ENCODE results near the gene HS1BP3. TPM values are rescaled to one million over a fixed set of nuclear protein-coding genes. Genes with fewer than 3 reads are reported as not detected.

The HS1BP3 gene
- total RNA-seq, 1 experiment from 2014 or later: 19.6 TPM

DNA sequence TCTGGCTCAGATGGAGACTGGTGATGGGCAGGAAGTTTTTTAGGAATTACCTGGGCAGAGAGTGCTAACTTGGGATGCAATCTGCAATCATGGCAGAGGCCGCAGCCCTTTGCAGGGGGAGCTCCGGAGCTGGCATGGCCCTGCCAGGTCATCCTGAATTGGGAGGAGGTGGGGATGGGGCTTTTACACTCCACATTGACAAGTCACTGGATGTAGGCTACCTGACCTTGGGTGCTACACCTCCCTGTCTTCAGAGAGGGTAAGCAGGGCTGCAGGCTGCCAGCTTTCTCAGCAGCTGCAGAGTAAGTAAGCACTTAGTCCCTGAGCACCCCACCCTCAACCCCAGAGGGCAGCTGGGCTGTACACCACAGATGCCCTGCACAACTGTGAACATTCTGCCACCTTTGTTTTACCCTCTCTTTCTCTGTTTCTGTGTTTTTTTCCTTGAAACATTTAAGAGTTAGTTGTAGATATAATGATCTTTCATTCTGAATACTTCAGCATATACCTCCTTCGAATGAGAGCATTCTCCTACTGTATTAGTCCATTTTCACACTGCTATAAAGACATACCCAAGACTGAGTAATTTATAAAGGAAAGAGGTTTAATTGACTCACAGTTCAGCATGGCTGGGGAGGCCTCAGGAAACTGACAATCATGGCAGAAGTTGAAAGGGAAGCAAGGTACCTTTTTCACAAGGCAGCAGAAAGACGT lies 6.8 kb upstream of the HS1BP3 start:
- ChIA-PET CTCF (no interaction called here), POLR2A (ENCODE audit: unreplicated experiment) (no interaction called here)
- H3K27ac ChIP-seq (ENCODE audit: low read length): no peak overlapping the region
- BruUV-seq (replicated peaks): no TSS peak
- H2AFZ ChIP-seq (ENCODE audit: low read length): no peak overlapping the region
- no peaks in the 10 kb centered on the region for H3F3A ChIP-seq (ENCODE audit: low read length, unreplicated experiment)
- no peak for ATAC-seq
- no peak for DNase-seq
- no peaks in the 10 kb centered on the region for H3K36me3 ChIP-seq (ENCODE audit: low read depth, low read length)
- H3K27me3 ChIP-seq (ENCODE audit: low read length): peaks cover 12% of the 10 kb centered on the region; the same call in 1 of the 2 replicates
- no peak overlapping the region for H3K4me3 ChIP-seq (ENCODE audit: low read length)
- no peaks in the 10 kb centered on the region for H3K9me3 ChIP-seq (ENCODE audit: low read length)
- intact Hi-C loops (cut with micrococcal nuclease): no loop called here
- no peaks in the 10 kb centered on the region for H3K9me2 ChIP-seq (replicated peaks; ENCODE audit: low read length)
- peaks cover 10% of the 10 kb centered on the region for H3K4me1 ChIP-seq (ENCODE audit: insufficient read depth, low read length)
- no peak for TF ChIP-seq EZH2 (IDR thresholded peaks at IDR 0.05; ENCODE audit: low read length, unreplicated experiment)
- no peak for TF ChIP-seq CTCF (conservative IDR thresholded peaks at IDR 0.05; ENCODE audit: low read depth, low read length)
- no peak for TF ChIP-seq EZH2phosphoT487 (IDR thresholded peaks at IDR 0.05; ENCODE audit: borderline replicate concordance, low read length)
- H3K79me2 ChIP-seq (ENCODE audit: low read length): no peaks in the 10 kb centered on the region
- no peak overlapping the region for H3K9ac ChIP-seq (ENCODE audit: low read length)
- H4K20me1 ChIP-seq (ENCODE audit: low read length): no peaks in the 10 kb centered on the region
- no peak overlapping the region for H3K4me2 ChIP-seq (ENCODE audit: low read length)

- Histone ChIP-seq H3K79me2 (ENCODE audit: low read length) (no peaks in the 10 kb centered on the region), H3K9me2 (replicated peaks; ENCODE audit: low read length) (no peaks in the 10 kb centered on the region), H3K4me1 (ENCODE audit: insufficient read depth, low read length) (peaks cover 11% of the 10 kb centered on the region), H3F3A (ENCODE audit: low read length, unreplicated experiment) (no peaks in the 10 kb centered on the region), H3K9me3 (ENCODE audit: low read length) (no peaks in the 10 kb centered on the region), H2AFZ (ENCODE audit: low read length) (no peak overlapping the region), H3K4me3 (ENCODE audit: low read length) (no peak overlapping the region), H4K20me1 (ENCODE audit: low read length) (no peaks in the 10 kb centered on the region), H3K4me2 (ENCODE audit: low read length) (no peak overlapping the region), H3K36me3 (ENCODE audit: low read depth, low read length) (no peaks in the 10 kb centered on the region), H3K27ac (ENCODE audit: low read length) (no peak overlapping the region), H3K9ac (ENCODE audit: low read length) (no peak overlapping the region), H3K27me3 (ENCODE audit: low read length) (peaks cover 12% of the 10 kb centered on the region; the same call in 1 of the 2 replicates)
- CTCF ChIA-PET: no interaction called here
- intact Hi-C loops (cut with micrococcal nuclease): no loop called here
- POLR2A ChIA-PET (ENCODE audit: unreplicated experiment): no interaction called here
- ATAC-seq (no peak), DNase-seq (no peak)
- no peak for TF ChIP-seq EZH2 (IDR thresholded peaks at IDR 0.05; ENCODE audit: low read length, unreplicated experiment)
- no peak for TF ChIP-seq EZH2phosphoT487 (IDR thresholded peaks at IDR 0.05; ENCODE audit: borderline replicate concordance, low read length)
- no peak for TF ChIP-seq CTCF (conservative IDR thresholded peaks at IDR 0.05; ENCODE audit: low read depth, low read length)
- no TSS peak for BruUV-seq (replicated peaks)
Observed at GRCh38 chr2:20656561-20656960, 5.7 kb upstream of the HS1BP3 start.

- Histone ChIP-seq H3K4me3 (ENCODE audit: low read length) (no peak overlapping the region), H2AFZ (ENCODE audit: low read length) (no peak overlapping the region), H3K79me2 (ENCODE audit: low read length) (no peaks in the 10 kb centered on the region), H3K27me3 (ENCODE audit: low read length) (peaks cover 12% of the 10 kb centered on the region; the same call in 1 of the 2 replicates), H3K9ac (ENCODE audit: low read length) (no peak overlapping the region), H3K4me2 (ENCODE audit: low read length) (no peak overlapping the region), H3K27ac (ENCODE audit: low read length) (no peak overlapping the region), H3F3A (ENCODE audit: low read length, unreplicated experiment) (no peaks in the 10 kb centered on the region), H3K36me3 (ENCODE audit: low read depth, low read length) (no peaks in the 10 kb centered on the region), H3K9me3 (ENCODE audit: low read length) (no peaks in the 10 kb centered on the region), H4K20me1 (ENCODE audit: low read length) (no peaks in the 10 kb centered on the region), H3K9me2 (replicated peaks; ENCODE audit: low read length) (no peaks in the 10 kb centered on the region), H3K4me1 (ENCODE audit: insufficient read depth, low read length) (peaks cover 15% of the 10 kb centered on the region)
- intact Hi-C loops (cut with micrococcal nuclease): no loop called here
- ChIA-PET POLR2A (ENCODE audit: unreplicated experiment) (no interaction called here), CTCF (no interaction called here)
- ATAC-seq: no peak
- BruUV-seq (replicated peaks): no TSS peak
- TF ChIP-seq EZH2 (IDR thresholded peaks at IDR 0.05; ENCODE audit: low read length, unreplicated experiment) (no peak), CTCF (conservative IDR thresholded peaks at IDR 0.05; ENCODE audit: low read depth, low read length) (no peak), EZH2phosphoT487 (IDR thresholded peaks at IDR 0.05; ENCODE audit: borderline replicate concordance, low read length) (no peak)
- no peak for DNase-seq
Observed at GRCh38 chr2:20654535-20654813, 3.6 kb upstream of the HS1BP3 start.

All from PC-3 (cell line).